ENCODE measurements around the gene CFAP45.
A peak's percentile ranks its signal among the peaks of the same experiment; 100 is the strongest.

The CFAP45 gene

GRCh38 chr1:159923203-159924024 lies 23.4 kb upstream of the CFAP45 start:
- peak; percentile 83 for DNase-seq (ENCODE audit: low spot score)

- DNase-seq (ENCODE audit: low spot score), result no peak
Measured at GRCh38 chr1:159922511-159923202, 22.7 kb upstream of the CFAP45 start.

GRCh38 chr1:159921700-159922504 lies 21.9 kb upstream of the CFAP45 start:
- no peak for DNase-seq (ENCODE audit: low spot score)

GRCh38 chr1:159921251-159921650 lies 21.3 kb upstream of the CFAP45 start:
- DNase-seq (ENCODE audit: low spot score), result no peak

GRCh38 chr1:159920651-159921050 lies 20.7 kb upstream of the CFAP45 start:
- DNase-seq (ENCODE audit: low spot score), result no peak

GRCh38 chr1:159920202-159920601 lies 20.2 kb upstream of the CFAP45 start:
- DNase-seq (ENCODE audit: low spot score), result no peak

- DNase-seq (ENCODE audit: low spot score), result no peak
Measured at GRCh38 chr1:159919236-159919865, 19.4 kb upstream of the CFAP45 start.

- no peak for DNase-seq (ENCODE audit: low spot score)
Measured at GRCh38 chr1:159918352-159919200, 18.6 kb upstream of the CFAP45 start.

- DNase-seq (ENCODE audit: low spot score), result no peak
Measured at GRCh38 chr1:159917533-159918351, 17.8 kb upstream of the CFAP45 start.

GRCh38 chr1:159916242-159917051 lies 16.5 kb upstream of the CFAP45 start:
- peak; percentile 48 for DNase-seq (ENCODE audit: low spot score)

GRCh38 chr1:159915571-159916241 lies 15.7 kb upstream of the CFAP45 start:
- DNase-seq (ENCODE audit: low spot score), result no peak

GRCh38 chr1:159914252-159915018 lies 14.5 kb upstream of the CFAP45 start:
- no peak for DNase-seq (ENCODE audit: low spot score)

- peak; percentile 45 for DNase-seq (ENCODE audit: low spot score)
Measured at GRCh38 chr1:159913451-159914192, 13.7 kb upstream of the CFAP45 start.

GRCh38 chr1:159911326-159912070 lies 11.5 kb upstream of the CFAP45 start:
- no peak for DNase-seq (ENCODE audit: low spot score)

- DNase-seq (ENCODE audit: low spot score), result no peak
Measured at GRCh38 chr1:159908031-159908940, 8.3 kb upstream of the CFAP45 start.

GRCh38 chr1:159906960-159907359 lies 7.0 kb upstream of the CFAP45 start:
- DNase-seq (ENCODE audit: low spot score), result no peak
